IPS-20b (cell line): ENCODE measurements around the gene NISCH.

Experiments
- H3K27ac ChIP-seq: one replicate; pipeline ENCODE4 v1.5.1; 2013; ENCODE audit warnings: low read length
- H3K27me3 ChIP-seq: 2 replicates; pipeline ENCODE4 v1.6.1; 2013; ENCODE audit warnings: mild to moderate bottlenecking, low read length, inconsistent platforms; ENCODE audit not compliant: insufficient read depth
- H3K36me3 ChIP-seq: 2 replicates; pipeline ENCODE4 v1.6.1; 2013; ENCODE audit warnings: low read depth, mild to moderate bottlenecking, inconsistent platforms, low read length, moderate library complexity; ENCODE audit not compliant: insufficient read depth
- H3K4me1 ChIP-seq: 2 replicates; pipeline ENCODE4 v1.6.1; 2013; ENCODE audit warnings: mild to moderate bottlenecking, control low read depth, inconsistent platforms, low read length, moderate library complexity; ENCODE audit not compliant: insufficient read depth
- H3K4me3 ChIP-seq: 2 replicates; pipeline ENCODE4 v1.5.1; 2013; ENCODE audit warnings: mild to moderate bottlenecking, low read length, inconsistent platforms
- H3K9ac ChIP-seq: 2 replicates; pipeline ENCODE4 v1.6.1; 2013; ENCODE audit warnings: low read depth, mild to moderate bottlenecking, inconsistent platforms, low read length, moderate library complexity
- H3K9me3 ChIP-seq: 2 replicates; pipeline ENCODE4 v1.6.1; 2013; ENCODE audit warnings: mild to moderate bottlenecking, low read depth, low read length, inconsistent platforms; ENCODE audit not compliant: insufficient read depth

Gene NISCH

GRCh38 chr3:52517796-52518722 is 62.7 kb downstream of the NISCH start:
- H3K9me3 ChIP-seq: no peaks in the 10 kb centered on the region
- H3K27me3 ChIP-seq: peaks cover 14% of the 10 kb centered on the region
- no peaks in the 10 kb centered on the region for H3K4me1 ChIP-seq
- H3K9ac ChIP-seq: no peak overlapping the region
- peaks cover under 1% of the 10 kb centered on the region; the same call in 1 of the 2 replicates for H3K36me3 ChIP-seq
- peak overlapping the region; percentile 65 for H3K4me3 ChIP-seq
- no peak overlapping the region for H3K27ac ChIP-seq

DNA sequence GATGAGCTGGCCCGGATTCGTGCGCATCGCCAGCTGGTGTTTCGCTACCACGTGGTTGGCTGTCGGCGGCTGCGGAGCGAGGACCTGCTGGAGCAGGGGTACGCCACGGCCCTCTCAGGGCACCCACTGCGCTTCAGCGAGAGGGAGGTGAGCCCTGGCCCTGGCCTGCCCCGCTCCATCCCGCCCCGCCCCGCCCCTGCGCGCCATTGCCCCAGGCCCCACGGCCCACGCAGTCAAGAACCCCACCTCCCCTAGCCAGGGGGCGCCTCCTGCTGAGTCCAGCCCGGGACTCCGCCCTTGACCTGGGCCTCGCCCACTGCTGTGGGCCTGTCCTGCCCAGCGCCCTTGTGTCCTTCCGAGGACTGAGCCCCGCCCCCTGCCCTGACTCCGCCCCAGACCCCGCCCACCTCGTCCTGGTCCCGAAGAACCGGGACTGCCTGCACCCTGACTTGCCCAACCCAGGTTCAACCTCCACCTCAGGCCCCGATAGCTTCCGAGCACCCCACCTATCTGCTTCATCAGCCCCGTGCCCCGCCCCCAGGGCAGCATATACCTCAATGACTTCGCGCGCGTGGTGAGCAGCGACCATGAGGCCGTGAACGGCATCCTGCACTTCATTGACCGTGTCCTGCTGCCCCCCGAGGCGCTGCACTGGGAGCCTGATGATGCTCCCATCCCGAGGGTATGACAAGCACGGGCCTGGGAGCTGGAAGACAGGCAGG is 63.5 kb downstream of the NISCH start:
- Histone ChIP-seq H3K36me3 (peaks cover 6% of the 10 kb centered on the region), H3K9ac (no peak overlapping the region), H3K9me3 (no peaks in the 10 kb centered on the region), H3K4me3 (peak overlapping the region; percentile 65), H3K4me1 (no peaks in the 10 kb centered on the region), H3K27ac (no peak overlapping the region), H3K27me3 (peaks cover 14% of the 10 kb centered on the region)

DNA sequence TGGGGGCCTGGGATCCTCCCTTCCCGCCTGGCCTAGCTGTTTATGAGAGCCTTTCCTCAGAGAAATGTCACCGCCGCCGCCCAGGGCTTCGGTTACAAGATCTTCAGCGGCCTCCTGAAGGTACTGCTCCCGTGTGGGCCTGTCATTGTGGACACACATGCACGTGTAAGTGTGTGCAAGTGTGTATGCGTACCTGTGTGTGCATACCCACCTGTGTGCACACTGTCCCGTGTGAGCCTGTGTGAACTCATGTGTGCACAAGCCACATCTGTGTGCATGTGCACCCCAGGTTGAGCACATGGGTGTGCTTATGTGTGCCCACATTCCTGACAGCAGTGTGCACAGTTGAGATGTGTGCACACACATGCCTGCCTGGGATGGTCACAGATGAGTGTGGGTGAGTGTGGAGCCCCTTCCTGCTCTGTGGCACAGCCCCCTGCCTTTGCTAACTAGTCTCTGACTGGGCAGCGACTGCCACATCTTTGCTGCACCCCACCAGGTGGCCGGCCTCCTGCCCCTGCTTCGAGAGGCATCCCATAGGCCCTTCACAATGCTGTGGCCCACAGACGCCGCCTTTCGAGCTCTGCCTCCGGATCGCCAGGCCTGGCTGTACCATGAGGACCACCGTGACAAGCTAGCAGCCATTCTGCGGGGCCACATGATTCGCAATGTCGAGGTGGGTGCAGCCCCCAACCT is 64.2 kb downstream of the NISCH start:
- Histone ChIP-seq H3K9me3 (no peaks in the 10 kb centered on the region), H3K4me3 (peak overlapping the region; percentile 58; the same call in 1 of the 2 replicates), H3K9ac (no peak overlapping the region), H3K27me3 (peaks cover 14% of the 10 kb centered on the region), H3K27ac (no peak overlapping the region), H3K36me3 (peaks cover 14% of the 10 kb centered on the region), H3K4me1 (no peaks in the 10 kb centered on the region)

- no peaks in the 10 kb centered on the region for H3K4me1 ChIP-seq
Observed at GRCh38 chr3:52520141-52520667, 64.8 kb downstream of the NISCH start.

GRCh38 chr3:52520716-52521487 is 65.5 kb downstream of the NISCH start:
- H3K9ac ChIP-seq: no peak overlapping the region
- H3K36me3 ChIP-seq: peaks cover 25% of the 10 kb centered on the region
- H3K4me1 ChIP-seq: no peaks in the 10 kb centered on the region
- no peak overlapping the region for H3K27ac ChIP-seq
- no peaks in the 10 kb centered on the region for H3K9me3 ChIP-seq
- H3K27me3 ChIP-seq: peaks cover 14% of the 10 kb centered on the region
- no peak overlapping the region for H3K4me3 ChIP-seq

More at GRCh38 chr3:52520141-52520667, 64.8 kb downstream of the NISCH start:
- H3K9me3 ChIP-seq: no peaks in the 10 kb centered on the region
- H3K4me3 ChIP-seq: no peak overlapping the region
- no peak overlapping the region for H3K9ac ChIP-seq
- H3K27ac ChIP-seq: no peak overlapping the region
- peaks cover 18% of the 10 kb centered on the region for H3K36me3 ChIP-seq
- peaks cover 14% of the 10 kb centered on the region for H3K27me3 ChIP-seq

- Histone ChIP-seq H3K4me1 (no peaks in the 10 kb centered on the region), H3K9ac (no peak overlapping the region), H3K27me3 (peaks cover 14% of the 10 kb centered on the region), H3K9me3 (no peaks in the 10 kb centered on the region), H3K4me3 (no peak overlapping the region), H3K36me3 (peaks cover 30% of the 10 kb centered on the region), H3K27ac (no peak overlapping the region)
Observed at GRCh38 chr3:52521488-52521824, 66.1 kb downstream of the NISCH start.

DNA sequence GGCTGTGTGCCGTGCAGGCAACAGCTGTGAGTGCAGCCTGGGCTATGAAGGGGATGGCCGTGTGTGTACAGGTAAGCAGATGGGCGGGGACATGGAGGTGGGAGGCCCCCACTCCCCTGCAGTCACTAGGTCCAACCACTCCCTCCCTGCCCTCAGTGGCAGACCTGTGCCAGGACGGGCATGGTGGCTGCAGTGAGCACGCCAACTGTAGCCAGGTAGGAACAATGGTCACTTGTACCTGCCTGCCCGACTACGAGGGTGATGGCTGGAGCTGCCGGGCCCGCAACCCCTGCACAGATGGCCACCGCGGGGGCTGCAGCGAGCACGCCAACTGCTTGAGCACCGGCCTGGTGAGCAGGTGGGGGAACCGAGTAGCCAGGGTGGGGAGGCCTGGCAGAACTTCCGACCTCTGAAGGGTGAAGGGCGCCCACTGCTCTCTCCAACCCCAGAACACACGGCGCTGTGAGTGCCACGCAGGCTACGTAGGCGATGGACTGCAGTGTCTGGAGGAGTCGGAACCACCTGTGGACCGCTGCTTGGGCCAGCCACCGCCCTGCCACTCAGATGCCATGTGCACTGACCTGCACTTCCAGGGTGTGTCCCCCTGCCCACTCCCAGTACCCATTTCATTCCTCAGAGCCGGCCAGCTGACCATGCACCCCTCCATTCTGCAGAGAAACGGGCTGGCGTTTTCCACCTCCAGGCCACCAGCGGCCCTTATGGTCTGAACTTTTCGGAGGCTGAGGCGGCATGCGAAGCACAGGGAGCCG is 66.7 kb downstream of the NISCH start:
- Histone ChIP-seq H3K27me3 (peaks cover 14% of the 10 kb centered on the region), H3K4me1 (no peaks in the 10 kb centered on the region), H3K4me3 (no peak overlapping the region), H3K36me3 (peaks cover 36% of the 10 kb centered on the region), H3K27ac (no peak overlapping the region), H3K9ac (no peak overlapping the region), H3K9me3 (no peaks in the 10 kb centered on the region)

DNA sequence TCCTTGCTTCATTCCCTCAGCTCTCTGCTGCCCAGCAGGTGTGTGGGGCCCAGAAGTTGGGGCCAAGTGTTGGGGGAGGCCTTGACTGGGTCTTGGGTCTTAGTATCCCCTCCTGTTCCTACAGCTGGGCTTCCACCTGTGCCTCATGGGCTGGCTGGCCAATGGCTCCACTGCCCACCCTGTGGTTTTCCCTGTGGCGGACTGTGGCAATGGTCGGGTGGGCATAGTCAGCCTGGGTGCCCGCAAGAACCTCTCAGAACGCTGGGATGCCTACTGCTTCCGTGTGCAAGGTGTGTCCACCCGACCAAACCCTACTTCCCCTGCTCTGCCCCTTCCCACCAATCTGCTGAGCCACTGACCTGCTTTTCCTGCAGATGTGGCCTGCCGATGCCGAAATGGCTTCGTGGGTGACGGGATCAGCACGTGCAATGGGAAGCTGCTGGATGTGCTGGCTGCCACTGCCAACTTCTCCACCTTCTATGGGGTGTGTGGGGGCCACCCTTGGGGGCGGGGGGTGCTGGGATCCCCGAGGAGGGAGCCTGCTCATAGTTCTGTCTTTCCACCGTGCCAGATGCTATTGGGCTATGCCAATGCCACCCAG is 67.3 kb downstream of the NISCH start:
- no peaks in the 10 kb centered on the region for H3K9me3 ChIP-seq
- H3K27me3 ChIP-seq: peaks cover 8% of the 10 kb centered on the region
- no peak overlapping the region for H3K27ac ChIP-seq
- H3K9ac ChIP-seq: no peak overlapping the region
- H3K4me3 ChIP-seq: no peak overlapping the region
- no peaks in the 10 kb centered on the region for H3K4me1 ChIP-seq
- peaks cover 43% of the 10 kb centered on the region for H3K36me3 ChIP-seq

DNA sequence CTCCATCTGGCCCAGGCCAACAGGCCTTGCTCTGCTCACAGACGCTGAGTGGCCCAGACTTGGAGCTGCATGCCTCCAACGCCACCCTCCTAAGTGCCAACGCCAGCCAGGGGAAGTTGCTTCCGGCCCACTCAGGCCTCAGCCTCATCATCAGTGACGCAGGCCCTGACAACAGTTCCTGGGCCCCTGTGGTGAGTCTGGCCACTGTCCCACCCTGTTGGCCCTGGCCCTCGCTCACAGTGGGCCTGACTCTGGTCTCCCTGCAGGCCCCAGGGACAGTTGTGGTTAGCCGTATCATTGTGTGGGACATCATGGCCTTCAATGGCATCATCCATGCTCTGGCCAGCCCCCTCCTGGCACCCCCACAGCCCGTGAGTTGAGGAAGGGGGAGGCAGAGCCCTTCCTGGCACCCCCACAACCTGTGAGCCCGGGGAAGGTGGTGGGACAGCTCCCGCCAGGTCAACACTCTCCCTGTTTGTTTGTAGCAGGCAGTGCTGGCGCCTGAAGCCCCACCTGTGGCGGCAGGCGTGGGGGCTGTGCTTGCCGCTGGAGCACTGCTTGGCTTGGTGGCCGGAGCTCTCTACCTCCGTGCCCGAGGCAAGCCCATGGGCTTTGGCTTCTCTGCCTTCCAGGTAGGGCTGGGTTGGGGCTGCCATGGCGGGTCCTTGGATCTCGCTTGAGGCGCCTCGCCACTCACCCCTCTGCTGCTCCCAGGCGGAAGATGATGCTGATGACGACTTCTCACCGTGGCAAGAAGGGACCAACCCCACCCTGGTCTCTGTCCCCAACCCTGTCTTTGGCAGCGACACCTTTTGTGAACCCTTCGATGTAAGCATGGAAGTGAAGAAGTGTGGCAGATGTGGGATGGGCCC is 68.2 kb downstream of the NISCH start:
- Histone ChIP-seq H3K4me3 (no peak overlapping the region), H3K4me1 (no peaks in the 10 kb centered on the region), H3K36me3 (peaks cover 52% of the 10 kb centered on the region), H3K27ac (no peak overlapping the region), H3K9ac (no peak overlapping the region), H3K27me3 (no peaks in the 10 kb centered on the region), H3K9me3 (no peaks in the 10 kb centered on the region)
